ENCODE data around the gene C5AR1.
A peak's percentile ranks its signal among the peaks of the same experiment; 100 is the strongest.
"Not testable (repeated sequence)": the region's sequence is repeated elsewhere in the genome, so short reads cannot be mapped to it uniquely, and the experiment has no call there.

The C5AR1 gene

DNA sequence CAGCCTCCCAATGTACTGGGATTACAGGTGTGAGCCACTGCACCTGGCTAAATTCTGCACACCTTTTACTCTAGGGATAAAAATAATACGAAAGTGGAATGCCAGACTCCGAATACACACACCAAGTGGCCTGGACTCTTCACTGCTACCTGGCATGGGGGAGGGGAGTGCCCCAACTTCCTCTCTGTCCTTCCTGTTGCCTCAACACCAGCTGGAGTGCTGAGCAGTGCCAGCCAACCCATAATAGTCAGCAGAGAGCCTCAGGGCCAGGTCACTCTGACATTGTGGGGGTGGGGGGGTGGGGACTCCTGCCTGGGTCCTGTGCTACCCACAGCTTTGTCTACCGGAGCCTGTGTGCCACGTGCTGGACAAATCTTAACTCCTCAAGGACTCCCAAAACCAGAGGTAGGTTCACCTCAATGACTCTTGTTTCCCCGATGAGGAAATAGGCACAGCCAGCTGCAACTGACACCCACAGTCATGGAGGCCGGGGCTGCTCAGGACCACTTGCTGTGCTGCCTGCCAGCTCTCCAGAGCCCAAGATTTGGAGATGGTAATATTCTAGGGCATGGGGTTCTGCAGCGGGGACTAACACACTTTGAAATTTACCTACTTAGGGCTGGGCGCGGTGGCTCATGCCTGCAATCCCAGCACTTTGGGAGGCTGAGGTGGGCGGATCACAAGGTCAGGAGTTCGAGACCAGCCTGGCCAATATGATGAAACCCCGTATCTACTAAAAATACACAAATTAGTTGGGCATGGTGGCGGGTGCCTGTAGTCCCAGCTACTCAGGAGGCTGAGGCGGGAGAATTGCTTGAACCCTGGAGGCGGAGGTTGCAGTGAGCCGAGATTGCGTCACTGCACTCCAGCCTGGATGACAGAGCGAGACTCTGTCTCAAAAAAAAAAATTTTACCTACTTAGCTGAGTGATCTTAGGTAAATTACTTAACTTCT is 27.4 kb downstream of the C5AR1 start:
- DNase-seq, result peak in 1 of 2 experiments; percentile 7

GRCh38 chr19:47339196-47339880 is 29.7 kb downstream of the C5AR1 start:
- DNase-seq, result no peak

DNA sequence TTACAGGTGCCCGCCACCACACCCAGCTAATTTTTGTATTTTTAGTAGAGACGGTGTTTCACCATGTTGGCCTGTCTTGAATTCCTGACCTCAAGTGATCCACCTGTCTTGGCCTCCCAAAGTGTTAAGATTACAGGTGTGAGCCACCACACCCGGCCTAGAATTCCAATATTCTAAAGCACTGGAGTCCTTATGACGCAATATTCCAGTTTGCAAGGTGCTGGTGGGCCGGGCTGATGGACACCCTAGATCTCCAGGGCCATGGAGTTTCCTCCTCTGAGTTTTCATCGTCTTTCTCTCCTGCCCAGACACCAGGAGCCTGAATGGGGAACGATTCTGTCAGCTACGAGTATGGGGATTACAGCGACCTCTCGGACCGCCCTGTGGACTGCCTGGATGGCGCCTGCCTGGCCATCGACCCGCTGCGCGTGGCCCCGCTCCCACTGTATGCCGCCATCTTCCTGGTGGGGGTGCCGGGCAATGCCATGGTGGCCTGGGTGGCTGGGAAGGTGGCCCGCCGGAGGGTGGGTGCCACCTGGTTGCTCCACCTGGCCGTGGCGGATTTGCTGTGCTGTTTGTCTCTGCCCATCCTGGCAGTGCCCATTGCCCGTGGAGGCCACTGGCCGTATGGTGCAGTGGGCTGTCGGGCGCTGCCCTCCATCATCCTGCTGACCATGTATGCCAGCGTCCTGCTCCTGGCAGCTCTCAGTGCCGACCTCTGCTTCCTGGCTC is 31.0 kb downstream of the C5AR1 start:
- no peak for DNase-seq

DNA sequence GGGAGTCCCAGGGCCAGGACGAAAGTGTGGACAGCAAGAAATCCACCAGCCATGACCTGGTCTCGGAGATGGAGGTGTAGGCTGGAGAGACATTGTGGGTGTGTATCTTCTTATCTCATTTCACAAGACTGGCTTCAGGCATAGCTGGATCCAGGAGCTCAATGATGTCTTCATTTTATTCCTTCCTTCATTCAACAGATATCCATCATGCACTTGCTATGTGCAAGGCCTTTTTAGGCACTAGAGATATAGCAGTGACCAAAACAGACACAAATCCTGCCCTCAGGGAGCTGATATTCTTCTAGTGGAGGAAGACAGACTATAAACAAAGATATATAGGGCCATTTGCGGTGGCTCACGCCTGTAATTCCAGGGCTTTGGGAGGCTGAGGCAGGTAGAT is 32.1 kb downstream of the C5AR1 start:
- no peak for DNase-seq

DNA sequence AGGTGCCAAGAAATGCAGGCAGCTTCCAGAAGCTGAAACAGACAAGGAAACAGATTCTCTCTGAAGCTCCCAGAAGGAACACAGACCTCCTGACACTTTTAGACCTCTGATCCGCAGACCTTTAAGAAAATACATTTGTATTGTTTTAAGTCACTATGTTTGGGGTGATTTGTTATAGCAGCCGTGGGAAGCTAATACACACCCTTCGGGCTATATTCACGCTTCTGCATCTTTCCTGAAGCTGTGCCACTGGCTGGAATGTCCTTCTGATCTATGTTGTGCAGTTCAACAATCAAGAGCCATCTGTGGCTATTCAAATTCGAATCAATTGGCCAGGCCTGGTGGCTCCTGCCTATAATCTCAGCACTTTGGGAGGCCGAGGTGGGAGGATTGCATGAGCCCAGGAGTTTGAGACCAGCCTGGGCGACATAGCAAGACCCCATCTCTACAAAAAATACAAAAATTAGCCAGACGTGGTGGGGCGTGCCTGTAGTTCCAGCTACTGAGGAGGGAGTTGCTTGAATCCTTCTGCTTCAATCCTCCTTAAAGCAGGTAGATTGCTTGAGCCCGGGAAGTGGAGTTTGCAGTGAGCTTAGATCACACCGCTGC is 33.6 kb downstream of the C5AR1 start:
- DNase-seq, result no peak

GRCh38 chr19:47344425-47344824 is 34.8 kb downstream of the C5AR1 start:
- no peak for DNase-seq

- DNase-seq, result not testable (repeated sequence)
Observed at GRCh38 chr19:47346024-47346423, 36.4 kb downstream of the C5AR1 start.

GRCh38 chr19:47348819-47349795 is 39.4 kb downstream of the C5AR1 start, which contains the start of gene DHX34:
TSS of gene DHX34 (plus strand) at chr19:47349315. CDS start at chr19:47353031, 3,716 bp downstream.
- peak; percentile 99 for DNase-seq

GRCh38 chr19:47350630-47351029 is 41.0 kb downstream of the C5AR1 start:
- no peak for DNase-seq

GRCh38 chr19:47351548-47351947 is 41.9 kb downstream of the C5AR1 start:
- DNase-seq, result no peak

GRCh38 chr19:47352095-47352494 is 42.4 kb downstream of the C5AR1 start:
- DNase-seq, result no peak

DNA sequence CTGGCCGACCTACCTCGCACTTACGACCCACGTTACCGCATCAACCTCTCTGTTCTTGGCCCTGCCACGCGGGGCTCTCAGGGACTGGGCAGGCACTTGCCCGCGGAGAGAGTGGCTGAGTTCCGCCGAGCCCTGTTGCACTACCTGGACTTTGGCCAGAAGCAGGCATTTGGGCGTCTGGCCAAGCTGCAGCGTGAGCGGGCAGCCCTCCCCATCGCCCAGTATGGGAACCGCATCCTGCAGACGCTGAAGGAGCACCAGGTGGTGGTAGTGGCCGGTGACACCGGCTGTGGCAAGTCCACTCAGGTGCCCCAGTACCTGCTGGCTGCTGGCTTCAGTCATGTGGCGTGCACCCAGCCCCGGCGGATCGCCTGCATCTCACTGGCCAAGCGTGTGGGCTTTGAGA is 43.6 kb downstream of the C5AR1 start:
- no peak for DNase-seq

GRCh38 chr19:47356900-47357299 is 47.2 kb downstream of the C5AR1 start:
- no peak for DNase-seq

DNA sequence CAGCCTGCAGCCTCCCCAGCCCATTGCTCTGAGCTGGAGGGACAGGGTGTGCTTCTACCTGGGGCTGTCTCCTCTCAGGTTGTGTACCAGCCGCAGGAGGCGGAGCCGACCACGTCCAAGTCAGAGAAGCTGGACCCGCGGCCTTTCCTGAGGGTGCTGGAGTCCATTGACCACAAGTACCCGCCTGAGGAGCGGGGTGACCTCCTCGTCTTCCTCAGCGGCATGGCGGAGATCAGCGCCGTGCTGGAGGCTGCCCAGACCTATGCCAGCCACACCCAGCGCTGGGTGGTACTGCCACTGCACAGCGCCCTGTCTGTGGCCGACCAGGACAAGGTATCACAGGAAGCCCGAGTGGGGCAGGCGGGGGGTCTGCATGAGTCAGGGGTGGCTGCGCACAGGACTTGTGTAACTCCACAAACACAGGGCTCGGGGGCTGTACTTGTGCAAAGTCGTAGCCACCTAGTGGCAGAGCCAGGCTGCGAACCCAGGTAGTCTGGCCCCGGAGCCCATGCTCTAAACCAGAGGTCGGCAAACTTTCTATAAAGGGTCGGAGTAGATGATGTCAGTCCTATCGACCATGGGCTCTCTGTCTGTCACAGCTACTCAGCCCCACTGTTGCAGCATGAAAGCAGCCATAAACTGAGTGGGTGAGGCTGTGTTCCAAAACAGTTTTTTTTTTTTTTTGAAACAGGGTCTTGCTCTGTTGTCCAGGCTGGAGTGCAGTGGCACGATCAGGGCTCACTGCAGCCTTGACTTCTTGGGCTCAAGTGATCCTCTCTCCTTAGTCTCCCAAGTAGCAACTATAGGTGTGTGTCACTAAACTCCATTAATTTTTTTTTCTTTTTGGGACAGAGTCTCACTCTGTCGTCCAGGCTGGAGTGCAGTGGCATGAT is 48.4 kb downstream of the C5AR1 start:
- no peak for DNase-seq

DNA sequence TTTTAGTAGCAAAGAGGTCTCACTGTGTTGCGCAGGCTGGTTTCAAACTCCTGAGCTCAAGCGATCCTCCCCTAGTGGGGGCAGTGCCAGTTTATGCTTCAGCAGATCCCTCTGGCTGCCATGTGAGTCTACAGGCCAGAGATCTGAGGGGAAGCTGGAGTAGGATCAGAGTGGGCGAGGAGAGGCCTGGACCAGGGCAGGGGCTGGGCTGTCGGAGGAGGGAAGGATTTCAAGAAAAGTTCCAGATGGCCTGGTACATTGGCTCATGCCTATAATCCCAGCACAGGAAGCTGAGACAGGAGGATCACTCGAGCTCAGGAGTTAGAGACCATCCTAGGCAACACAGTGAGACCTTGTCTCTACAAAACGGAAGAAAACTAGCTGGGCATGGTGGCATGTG is 49.3 kb downstream of the C5AR1 start:
- DNase-seq, result no peak

DNA sequence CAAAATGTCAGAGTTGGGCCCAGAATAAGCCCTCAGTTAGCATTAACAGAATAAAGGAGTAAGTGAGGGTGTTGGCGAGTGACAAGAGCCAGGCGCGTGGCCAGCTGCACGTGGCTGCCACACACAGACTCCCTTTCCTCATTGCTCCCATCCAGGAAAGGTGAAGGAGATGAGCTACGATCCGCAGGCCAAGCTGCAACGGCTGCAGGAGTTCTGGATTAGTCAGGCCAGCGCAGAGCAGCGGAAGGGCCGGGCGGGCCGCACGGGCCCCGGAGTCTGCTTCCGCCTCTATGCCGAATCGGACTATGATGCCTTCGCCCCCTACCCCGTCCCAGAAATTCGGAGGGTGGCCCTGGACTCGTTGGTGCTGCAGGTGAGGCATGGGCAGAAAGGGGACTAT is 52.7 kb downstream of the C5AR1 start:
- DNase-seq, result no peak

DNA sequence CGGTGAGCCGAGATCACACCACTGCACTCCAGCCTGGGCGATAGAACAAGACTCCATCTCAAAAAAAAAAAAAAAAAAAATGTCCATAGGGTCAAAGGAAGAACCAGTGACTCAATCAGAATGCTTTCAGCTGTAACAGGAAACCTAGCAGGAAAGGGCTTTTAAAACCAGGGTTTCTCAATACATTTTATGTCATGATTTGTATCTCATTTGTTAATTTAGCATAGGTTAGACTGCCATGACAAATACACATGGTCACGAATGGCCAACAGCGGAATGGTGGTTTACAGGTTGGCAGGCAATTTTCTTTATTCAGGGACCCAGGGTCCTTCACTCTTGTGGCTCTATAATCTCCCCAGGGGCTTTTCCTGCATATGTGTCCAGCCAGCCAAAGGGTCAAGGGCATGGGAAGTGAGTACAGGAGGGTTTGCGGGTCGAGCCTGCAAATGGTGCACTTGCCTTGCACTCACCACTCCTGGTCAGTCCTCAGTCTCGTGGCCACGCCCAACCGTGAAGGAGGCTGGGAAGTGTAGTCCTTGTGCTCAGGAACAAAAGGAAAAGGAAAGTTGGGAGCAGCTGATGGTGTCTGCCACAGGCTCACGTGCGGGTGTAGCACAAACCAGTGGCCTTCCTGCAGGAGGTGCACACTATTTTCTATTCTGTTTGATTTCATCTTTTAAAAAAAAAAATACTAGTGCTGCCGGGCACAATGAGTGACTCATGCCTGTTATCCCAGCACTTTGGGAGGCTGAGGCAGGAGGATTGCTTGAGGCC is 54.3 kb downstream of the C5AR1 start:
- no peak for DNase-seq

DNA sequence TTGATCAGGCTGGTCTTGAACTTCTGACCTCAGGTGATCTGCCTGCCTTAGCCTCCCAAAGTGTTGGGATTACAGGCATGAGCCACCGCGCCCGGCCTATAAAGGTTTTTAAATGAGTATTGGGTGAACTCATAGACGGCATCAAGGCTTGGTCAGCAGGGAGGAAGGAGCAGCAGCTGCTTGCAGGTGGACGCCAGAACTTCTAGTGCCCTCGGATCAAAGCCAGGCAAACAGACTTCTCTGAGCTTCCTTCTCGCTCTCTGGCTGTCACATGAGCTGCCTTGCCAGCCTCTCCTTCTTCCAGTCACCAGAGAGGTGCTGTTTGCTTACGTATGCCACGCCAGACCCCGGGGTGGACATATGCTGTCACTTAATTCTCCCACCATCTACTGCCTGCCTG is 55.8 kb downstream of the C5AR1 start:
- DNase-seq, result not testable (repeated sequence)

GRCh38 chr19:47370045-47370611 is 60.5 kb downstream of the C5AR1 start:
- DNase-seq, result no peak

Measured in activated CD4-positive, alpha-beta T cell treated with anti-CD3 and anti-CD28 coated beads, Interleukin-2, amount 50 U/mL, for 48 hours (primary cell).